ENCODE results near the gene THBS3. TPM values are rescaled to one million over a fixed set of nuclear protein-coding genes. Genes with fewer than 3 reads are reported as not detected.

The THBS3 gene
- total and polyA plus RNA-seq, 5 donors from 2014 or later, result 2.7 to 18.4 (median 3.7) TPM

GRCh38 chr1:155176544-155177071, 31.1 kb downstream of the THBS3 start:
- Mint-ChIP-seq H3K27me3 (peaks cover 4% of the 10 kb centered on the region), H3K27ac (peak overlapping the region in 1 of 3 donors; percentile 54), H3K9me3 (no peaks in the 10 kb centered on the region), H3K36me3 (peaks cover 8% of the 10 kb centered on the region), H3K4me3 (peak overlapping the region; percentile 48 to 86 (median 64)), H3K4me1 (peaks cover 8 to 49% (median 27%) of the 10 kb centered on the region in 4 donors)
- Histone ChIP-seq H3K36me3 (ENCODE audit: control insufficient read depth, insufficient read depth, low read length) (peaks cover 12% of the 10 kb centered on the region), H3K4me3 (ENCODE audit: low read depth, low read length) (peak overlapping the region; percentile 28), H3K27ac (ENCODE audit: insufficient read depth, low read length, poor library complexity, severe bottlenecking) (no peak overlapping the region), H3K27me3 (ENCODE audit: control insufficient read depth, insufficient read depth, low read length) (no peaks in the 10 kb centered on the region), H3K9me3 (ENCODE audit: control insufficient read depth in 2 of 2, low read length in 2 of 2) (no peaks in the 10 kb centered on the region), H3K4me1 (ENCODE audit: control insufficient read depth, insufficient read depth, low read length, poor library complexity, severe bottlenecking) (peaks cover 37% of the 10 kb centered on the region)
- DNase-seq, result peak; percentile 68 to 86 (median 80)
- ATAC-seq (ENCODE audit: low read depth in 2 of 2), result peak; percentile 46 to 48

GRCh38 chr1:155175927-155176371, 31.7 kb downstream of the THBS3 start:
- peaks cover 8% of the 10 kb centered on the region for H3K36me3 Mint-ChIP-seq
- ATAC-seq (ENCODE audit: low read depth in 2 of 2) (no peak), DNase-seq (peak in 1 of 3 donors; percentile 50)
- H3K9me3 Mint-ChIP-seq, result no peaks in the 10 kb centered on the region
- peaks cover 8 to 55% (median 28%) of the 10 kb centered on the region in 4 donors for H3K4me1 Mint-ChIP-seq
- no peaks in the 10 kb centered on the region for H3K27me3 ChIP-seq (ENCODE audit: control insufficient read depth, insufficient read depth, low read length)
- H3K4me3 ChIP-seq (ENCODE audit: low read depth, low read length), result peak overlapping the region; percentile 28
- no peak overlapping the region for H3K27ac ChIP-seq (ENCODE audit: insufficient read depth, low read length, poor library complexity, severe bottlenecking)
- H3K36me3 ChIP-seq (ENCODE audit: control insufficient read depth, insufficient read depth, low read length), result peaks cover 12% of the 10 kb centered on the region
- no peaks in the 10 kb centered on the region for H3K9me3 ChIP-seq (ENCODE audit: control insufficient read depth in 2 of 2, low read length in 2 of 2)
- peaks cover 37% of the 10 kb centered on the region for H3K4me1 ChIP-seq (ENCODE audit: control insufficient read depth, insufficient read depth, low read length, poor library complexity, severe bottlenecking)
- peaks cover 4% of the 10 kb centered on the region for H3K27me3 Mint-ChIP-seq
- peak overlapping the region; percentile 41 to 86 (median 66) for H3K4me3 Mint-ChIP-seq
- no peak overlapping the region for H3K27ac Mint-ChIP-seq

DNA sequence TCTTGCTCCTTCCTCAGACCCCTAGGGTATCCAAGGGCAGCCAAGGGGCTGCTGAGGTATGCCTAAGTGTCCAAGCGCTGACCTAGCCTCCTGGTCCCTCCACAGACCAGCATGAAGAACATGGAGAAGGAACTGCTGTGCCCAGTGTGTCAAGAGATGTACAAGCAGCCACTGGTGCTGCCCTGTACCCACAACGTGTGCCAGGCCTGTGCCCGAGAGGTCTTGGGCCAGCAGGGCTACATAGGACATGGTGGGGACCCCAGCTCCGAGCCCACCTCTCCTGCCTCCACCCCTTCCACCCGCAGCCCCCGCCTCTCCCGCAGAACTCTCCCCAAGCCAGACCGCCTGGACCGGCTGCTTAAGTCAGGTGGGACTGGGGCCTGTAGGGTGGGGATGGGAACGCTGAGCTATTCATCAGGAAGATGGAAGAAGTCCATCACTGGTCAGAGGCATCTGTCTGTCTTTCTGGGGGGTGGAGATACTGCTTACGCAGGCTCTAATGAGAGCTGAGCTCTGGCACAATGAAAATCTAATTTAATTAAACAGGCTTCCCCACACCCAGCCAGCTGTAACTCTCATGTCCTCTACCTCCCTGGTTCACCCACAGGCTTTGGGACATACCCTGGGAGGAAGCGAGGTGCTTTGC, 32.3 kb downstream of the THBS3 start:
- Mint-ChIP-seq H3K9me3 (no peaks in the 10 kb centered on the region), H3K4me3 (peak overlapping the region; percentile 73 to 100 (median 82)), H3K36me3 (peaks cover 8% of the 10 kb centered on the region), H3K27me3 (peaks cover 4% of the 10 kb centered on the region), H3K27ac (peak overlapping the region in 2 of 3 donors; percentile 65 to 80), H3K4me1 (peaks cover 8 to 55% (median 29%) of the 10 kb centered on the region in 4 donors)
- no peak for DNase-seq
- Histone ChIP-seq H3K36me3 (ENCODE audit: control insufficient read depth, insufficient read depth, low read length) (peaks cover 13% of the 10 kb centered on the region), H3K27ac (ENCODE audit: insufficient read depth, low read length, poor library complexity, severe bottlenecking) (peak overlapping the region; percentile 93), H3K4me3 (ENCODE audit: low read depth, low read length) (no peak overlapping the region), H3K27me3 (ENCODE audit: control insufficient read depth, insufficient read depth, low read length) (no peaks in the 10 kb centered on the region), H3K4me1 (ENCODE audit: control insufficient read depth, insufficient read depth, low read length, poor library complexity, severe bottlenecking) (peaks cover 37% of the 10 kb centered on the region), H3K9me3 (ENCODE audit: control insufficient read depth in 2 of 2, low read length in 2 of 2) (no peaks in the 10 kb centered on the region)
- ATAC-seq (ENCODE audit: low read depth in 2 of 2), result no peak

- no peaks in the 10 kb centered on the region for H3K27me3 ChIP-seq (ENCODE audit: control insufficient read depth, insufficient read depth, low read length)
- Mint-ChIP-seq H3K27me3 (peaks cover 4% of the 10 kb centered on the region), H3K27ac (peak overlapping the region; percentile 91 to 100 (median 99)), H3K4me1 (peaks cover 9 to 59% (median 31%) of the 10 kb centered on the region in 4 donors), H3K36me3 (peaks cover 10% of the 10 kb centered on the region), H3K4me3 (peak overlapping the region; percentile 94 to 100 (median 98)), H3K9me3 (no peaks in the 10 kb centered on the region)
- DNase-seq, result peak; percentile 43 to 76 (median 46)
- no peak for ATAC-seq (ENCODE audit: low read depth in 2 of 2)
- H3K4me3 ChIP-seq (ENCODE audit: low read depth, low read length), result peak overlapping the region; percentile 48
- H3K9me3 ChIP-seq (ENCODE audit: control insufficient read depth in 2 of 2, low read length in 2 of 2), result no peaks in the 10 kb centered on the region
- peaks cover 17% of the 10 kb centered on the region for H3K36me3 ChIP-seq (ENCODE audit: control insufficient read depth, insufficient read depth, low read length)
- peaks cover 37% of the 10 kb centered on the region for H3K4me1 ChIP-seq (ENCODE audit: control insufficient read depth, insufficient read depth, low read length, poor library complexity, severe bottlenecking)
- peak overlapping the region; percentile 93 for H3K27ac ChIP-seq (ENCODE audit: insufficient read depth, low read length, poor library complexity, severe bottlenecking)
Observed at GRCh38 chr1:155174324-155175280, 33.1 kb downstream of the THBS3 start.

DNA sequence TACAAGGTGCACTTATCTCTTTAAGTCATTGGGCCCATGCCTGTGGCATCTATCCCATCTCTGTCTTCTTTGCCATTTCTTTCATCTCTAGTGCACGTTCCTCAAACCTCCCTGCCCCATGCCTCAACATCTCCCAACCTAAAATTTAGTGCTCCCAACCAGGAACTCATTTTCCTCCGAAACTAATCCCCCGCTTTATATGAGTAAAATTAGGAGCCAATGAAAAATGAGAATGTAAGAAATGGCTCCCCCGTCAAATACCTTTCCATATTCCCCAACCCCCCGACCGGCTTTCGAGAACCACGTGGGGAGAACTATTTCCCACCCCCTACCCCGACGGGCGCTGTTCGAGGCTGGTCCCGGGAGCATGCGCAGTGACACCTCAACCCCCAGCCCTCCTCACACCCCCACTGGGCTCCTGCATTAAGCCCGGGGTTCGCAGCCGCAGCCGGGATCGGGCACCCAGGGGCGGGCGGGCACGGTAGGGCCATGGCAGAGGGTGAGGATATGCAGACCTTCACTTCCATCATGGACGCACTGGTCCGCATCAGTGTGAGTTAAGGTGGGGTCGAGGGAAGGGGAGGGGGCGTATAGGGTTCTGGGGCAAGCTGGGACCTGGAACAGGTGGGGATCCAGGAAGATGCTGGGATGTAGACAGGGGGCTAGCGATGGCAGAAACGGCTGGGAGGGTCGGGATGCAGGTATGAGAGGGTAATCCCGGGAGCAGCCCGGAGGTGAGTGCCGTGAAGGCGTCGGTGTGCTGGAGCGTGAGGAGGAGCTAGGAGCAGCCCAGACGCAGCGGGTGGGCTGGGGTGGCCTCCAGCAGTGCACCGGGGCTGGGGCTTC, 34.0 kb downstream of the THBS3 start, which contains the start of gene TRIM46:
TRIM46 (plus strand) TSS at position 372 of the 846 bp plus-strand sequence; CDS start at position 490, 118 bp downstream.
- Histone ChIP-seq H3K4me1 (ENCODE audit: control insufficient read depth, insufficient read depth, low read length, poor library complexity, severe bottlenecking) (peaks cover 37% of the 10 kb centered on the region), H3K27ac (ENCODE audit: insufficient read depth, low read length, poor library complexity, severe bottlenecking) (peak within 1 kb of the TSS; percentile 93), H3K36me3 (ENCODE audit: control insufficient read depth, insufficient read depth, low read length) (peaks cover 23% of the 10 kb centered on the region), H3K27me3 (ENCODE audit: control insufficient read depth, insufficient read depth, low read length) (no peaks in the 10 kb centered on the region), H3K4me3 (ENCODE audit: low read depth, low read length) (peak within 1 kb of the TSS; percentile 70), H3K9me3 (ENCODE audit: control insufficient read depth in 2 of 2, low read length in 2 of 2) (no peaks in the 10 kb centered on the region)
- ATAC-seq (ENCODE audit: low read depth in 2 of 2), result peak in 1 of 2 donors; percentile 2
- peaks cover 14% of the 10 kb centered on the region for H3K36me3 Mint-ChIP-seq
- peak; percentile 46 to 75 (median 59) for DNase-seq
- peak within 1 kb of the TSS; percentile 94 to 100 (median 98) for H3K4me3 Mint-ChIP-seq
- peaks cover 15 to 61% (median 34%) of the 10 kb centered on the region in 4 donors for H3K4me1 Mint-ChIP-seq
- H3K27ac Mint-ChIP-seq, result peak within 1 kb of the TSS; percentile 99 to 100 (median 100)
- H3K9me3 Mint-ChIP-seq, result no peaks in the 10 kb centered on the region
- H3K27me3 Mint-ChIP-seq, result peaks cover 4% of the 10 kb centered on the region

GRCh38 chr1:155172732-155173477, 34.8 kb downstream of the THBS3 start, which contains the start of gene KRTCAP2:
Gene KRTCAP2 (minus strand): TSS chr1:155173304. CDS start chr1:155173224, 80 bp downstream.
- DNase-seq, result peak; percentile 90 to 96 (median 93)
- H3K27ac ChIP-seq (ENCODE audit: insufficient read depth, low read length, poor library complexity, severe bottlenecking), result peak within 1 kb of the TSS; percentile 93
- peaks cover 38% of the 10 kb centered on the region for H3K4me1 ChIP-seq (ENCODE audit: control insufficient read depth, insufficient read depth, low read length, poor library complexity, severe bottlenecking)
- peak within 1 kb of the TSS; percentile 70 for H3K4me3 ChIP-seq (ENCODE audit: low read depth, low read length)
- H3K36me3 Mint-ChIP-seq, result peaks cover 14% of the 10 kb centered on the region
- peaks cover 23% of the 10 kb centered on the region for H3K36me3 ChIP-seq (ENCODE audit: control insufficient read depth, insufficient read depth, low read length)
- H3K27me3 Mint-ChIP-seq, result peaks cover 4% of the 10 kb centered on the region
- peak within 1 kb of the TSS; percentile 99 to 100 (median 100) for H3K27ac Mint-ChIP-seq
- H3K9me3 Mint-ChIP-seq, result no peaks in the 10 kb centered on the region
- no peaks in the 10 kb centered on the region for H3K9me3 ChIP-seq (ENCODE audit: control insufficient read depth in 2 of 2, low read length in 2 of 2)
- peak within 1 kb of the TSS; percentile 94 to 100 (median 98) for H3K4me3 Mint-ChIP-seq
- H3K4me1 Mint-ChIP-seq, result peaks cover 15 to 62% (median 35%) of the 10 kb centered on the region in 4 donors
- no peaks in the 10 kb centered on the region for H3K27me3 ChIP-seq (ENCODE audit: control insufficient read depth, insufficient read depth, low read length)
- peak; percentile 81 to 84 for ATAC-seq (ENCODE audit: low read depth in 2 of 2)
